PC-9 (cell line): ENCODE measurements around the gene IKZF3. TPM values are rescaled to one million over a fixed set of nuclear protein-coding genes. Genes with fewer than 3 reads are reported as not detected.

Experiments used
- BruUV-seq: library from RNA; stranded (reverse); fragments of 400-500 nt; replicated peaks from 2 replicates; lab custom pipeline; 2021; lab: Mats Ljungman, UMichigan
- CTCF ChIA-PET: fragments of 300-600 bp; sonication (Branson Sonifier 250); formaldehyde crosslinking; loops from one replicate; lab custom pipeline; 2022; ENCODE audit warnings: antibody characterized with exemption; lab: Charles Lee
- POLR2A ChIA-PET: fragments of 300-600 bp; sonication (Branson Sonifier 250); formaldehyde crosslinking; loops from one replicate; lab custom pipeline; 2022; ENCODE audit warnings: antibody characterized with exemption; ENCODE audit not compliant: unreplicated experiment; lab: Charles Lee
- DNase-seq, 2 experiments: peaks; one replicate each; pipeline versions ENCODE4 v3.0.0 to v3.0.0-alpha.2; 2015 to 2022; ENCODE audit warnings: mixed read lengths in 1 of 2
- H2AFZ ChIP-seq: fragments of 200-600 bp; sonication (generic); 2 replicates; pipeline ENCODE4 v1.8.1; 2017; ENCODE audit warnings: antibody characterized with exemption
- H3F3A ChIP-seq: fragments of 200-600 bp; sonication (generic); 2 replicates; pipeline ENCODE4 v1.8.1; 2017; ENCODE audit warnings: antibody characterized with exemption, mild to moderate bottlenecking, low read depth; ENCODE audit not compliant: insufficient read depth
- H3K27ac ChIP-seq: fragments of 200-600 bp; sonication (generic); 2 replicates; pipeline ENCODE4 v1.6.1; 2016; ENCODE audit warnings: mixed run types
- H3K27me3 ChIP-seq: fragments of 200-600 bp; sonication (generic); 2 replicates; pipeline ENCODE4 v1.6.1; 2016; ENCODE audit warnings: low read depth, mixed run types; ENCODE audit not compliant: insufficient read depth
- H3K36me3 ChIP-seq: fragments of 200-600 bp; sonication (generic); 2 replicates; pipeline ENCODE4 v1.6.1; 2016; ENCODE audit warnings: low read depth, mixed run types
- H3K4me1 ChIP-seq: fragments of 200-600 bp; sonication (generic); replicated peaks from 2 replicates; pipeline ENCODE4 v1.6.1; 2016; ENCODE audit warnings: mixed run types; ENCODE audit not compliant: insufficient read depth
- H3K4me2 ChIP-seq: fragments of 200-600 bp; sonication (generic); 2 replicates; pipeline ENCODE4 v1.6.1; 2017; ENCODE audit warnings: mixed run types
- H3K4me3 ChIP-seq: fragments of 200-600 bp; sonication (generic); 2 replicates; pipeline ENCODE4 v1.6.1; 2016; ENCODE audit warnings: mixed run types
- H3K79me2 ChIP-seq: fragments of 200-600 bp; sonication (generic); 2 replicates; pipeline ENCODE4 v1.6.1; 2017; ENCODE audit warnings: low read depth, mixed run types
- H3K9me2 ChIP-seq: fragments of 200-600 bp; sonication (generic); 2 replicates; pipeline ENCODE4 v1.8.1; 2017; ENCODE audit warnings: mild to moderate bottlenecking; ENCODE audit not compliant: insufficient read depth
- H3K9me3 ChIP-seq: fragments of 200-600 bp; sonication (generic); 2 replicates; pipeline ENCODE4 v1.8.1; 2016; ENCODE audit warnings: low read depth; ENCODE audit not compliant: insufficient read depth
- H4K20me1 ChIP-seq: fragments of 200-600 bp; sonication (generic); 2 replicates; pipeline ENCODE4 v1.8.1; 2017; ENCODE audit not compliant: insufficient read depth
- CTCF ChIP-seq: fragments of 200-600 bp; sonication (generic); conservative IDR thresholded peaks from 2 replicates; pipeline ENCODE4 v1.6.1; 2017; ENCODE audit warnings: mixed run types, antibody characterized with exemption, mild to moderate bottlenecking, moderate library complexity
- EZH2 ChIP-seq: fragments of 200-600 bp; sonication (generic); IDR thresholded peaks from 2 replicates; pipeline ENCODE4 v1.8.0; 2017; ENCODE audit warnings: antibody characterized with exemption, low read depth
- intact Hi-C: fragments of 100-400 bp; cut with micrococcal nuclease; formaldehyde crosslinking; loops from one replicate; pipeline ENCODE4 v1.10.0; 2022; ENCODE audit not compliant: unreplicated experiment
- total RNA-seq: library from RNA; stranded (reverse); gene quantifications from 2 replicates; pipeline ENCODE4 v1.2.3, GENCODE V29; 2021

The IKZF3 gene
- total RNA-seq, 1 experiment from 2014 or later: 0.04 TPM

GRCh38 chr17:39781031-39781860, 82.9 kb downstream of the IKZF3 start:
- no peaks in the 10 kb centered on the region for H3K9me3 ChIP-seq
- H3K36me3 ChIP-seq: no peaks in the 10 kb centered on the region
- ChIA-PET POLR2A (interaction anchor here (0.6 kb wide), 2 partner anchors 9 to 11 kb away, joined by 4 to 7 read pairs; no protein-coding TSS in a partner anchor), CTCF (no interaction called here)
- peaks cover 14% of the 10 kb centered on the region; the same call in 1 of the 2 replicates for H3F3A ChIP-seq
- H2AFZ ChIP-seq: no peak overlapping the region
- no peak overlapping the region for H3K4me3 ChIP-seq
- no peak overlapping the region; the same call in 1 of the 2 replicates for H3K27ac ChIP-seq
- intact Hi-C loops: no loop called here
- no peaks in the 10 kb centered on the region for H3K27me3 ChIP-seq
- no TSS peak for BruUV-seq
- no peak for DNase-seq
- TF ChIP-seq CTCF: no peak
- TF ChIP-seq EZH2: no peak
- no peaks in the 10 kb centered on the region for H3K79me2 ChIP-seq
- no peaks in the 10 kb centered on the region for H3K9me2 ChIP-seq
- no peaks in the 10 kb centered on the region for H4K20me1 ChIP-seq
- peaks cover 34% of the 10 kb centered on the region for H3K4me1 ChIP-seq
- peak overlapping the region; percentile 68 for H3K4me2 ChIP-seq

- Histone ChIP-seq H3K9me3 (no peaks in the 10 kb centered on the region), H3K9me2 (no peaks in the 10 kb centered on the region), H2AFZ (no peak overlapping the region), H3K27ac (no peak overlapping the region), H3K79me2 (no peaks in the 10 kb centered on the region), H3K36me3 (no peaks in the 10 kb centered on the region), H4K20me1 (no peaks in the 10 kb centered on the region), H3F3A (peaks cover 11% of the 10 kb centered on the region; the same call in 1 of the 2 replicates), H3K4me2 (no peak overlapping the region), H3K4me1 (peaks cover 38% of the 10 kb centered on the region), H3K27me3 (no peaks in the 10 kb centered on the region), H3K4me3 (no peak overlapping the region)
- ChIA-PET POLR2A (no interaction called here), CTCF (interaction anchor here (0.6 kb wide), 1 partner anchor 84 kb away, joined by 3 read pairs; no protein-coding TSS in a partner anchor)
- intact Hi-C loops: no loop called here
- TF ChIP-seq EZH2 (no peak), CTCF (no peak)
- BruUV-seq: no TSS peak
- no peak for DNase-seq
Observed at GRCh38 chr17:39777534-39778365, 86.4 kb downstream of the IKZF3 start.

GRCh38 chr17:39776252-39776651, 87.9 kb downstream of the IKZF3 start:
- no TSS peak for BruUV-seq
- Histone ChIP-seq H3K4me3 (no peak overlapping the region), H3K27me3 (no peaks in the 10 kb centered on the region), H2AFZ (no peak overlapping the region), H3K9me2 (no peaks in the 10 kb centered on the region), H3K9me3 (no peaks in the 10 kb centered on the region), H3K79me2 (no peaks in the 10 kb centered on the region), H3K4me2 (no peak overlapping the region), H3K27ac (no peak overlapping the region), H4K20me1 (no peaks in the 10 kb centered on the region), H3K36me3 (no peaks in the 10 kb centered on the region), H3F3A (peaks cover 7% of the 10 kb centered on the region; the same call in 1 of the 2 replicates), H3K4me1 (peaks cover 26% of the 10 kb centered on the region)
- no peak for DNase-seq
- no peak for TF ChIP-seq EZH2
- no peak for TF ChIP-seq CTCF
- intact Hi-C loops: no loop called here
- CTCF ChIA-PET: no interaction called here
- POLR2A ChIA-PET: no interaction called here
